RWPE2 (cell line): ENCODE measurements around the gene HOXB5.
A peak's percentile ranks its signal among the peaks of the same experiment; 100 is the strongest.

Experiments used
- ATAC-seq: fragments of 200-7000 bp; cut with Tn5 transposase; 3 replicates; pipeline ENCODE4 v1.9.1; 2021; ENCODE audit warnings: low read depth
- DNase-seq: peaks from one replicate; pipeline ENCODE4 v3.0.0-alpha.2; 2020; ENCODE audit warnings: low spot score
- H3K27ac ChIP-seq: fragments of 450-650 bp; 2 replicates; pipeline ENCODE4 v1.5.1; 2017; ENCODE audit warnings: mild to moderate bottlenecking; ENCODE audit not compliant: poor library complexity, severe bottlenecking
- H3K27me3 ChIP-seq: fragments of 250-450 bp; sonication (Bioruptor Pico); 2 replicates; pipeline ENCODE4 v1.5.1; 2021; ENCODE audit warnings: mild to moderate bottlenecking, moderate library complexity; ENCODE audit not compliant: insufficient read depth, poor library complexity, severe bottlenecking
- H3K36me3 ChIP-seq: fragments of 250-450 bp; sonication (Bioruptor Pico); 2 replicates; pipeline ENCODE4 v1.5.1; 2020; ENCODE audit warnings: low read depth, mild to moderate bottlenecking, moderate library complexity
- H3K4me1 ChIP-seq: fragments of 250-450 bp; sonication (Bioruptor Pico); 2 replicates; pipeline ENCODE4 v1.5.1; 2021; ENCODE audit warnings: mild to moderate bottlenecking, moderate library complexity; ENCODE audit not compliant: insufficient read depth, poor library complexity, severe bottlenecking
- H3K4me3 ChIP-seq: fragments of 250-450 bp; sonication (Bioruptor Pico); 2 replicates; pipeline ENCODE4 v1.5.1; 2021; ENCODE audit warnings: mild to moderate bottlenecking, moderate library complexity; ENCODE audit not compliant: severe bottlenecking
- H3K9me3 ChIP-seq: fragments of 250-450 bp; sonication (Bioruptor Pico); 2 replicates; pipeline ENCODE4 v1.5.1; 2021; ENCODE audit warnings: mild to moderate bottlenecking, moderate library complexity; ENCODE audit not compliant: severe bottlenecking
- CTCF ChIP-seq: fragments of 450-650 bp; IDR thresholded peaks from one replicate; pipeline ENCODE4 v1.5.1; 2017; ENCODE audit warnings: mild to moderate bottlenecking, moderate library complexity; ENCODE audit not compliant: poor library complexity, severe bottlenecking

The HOXB5 gene

GRCh38 chr17:48640858-48641180 is 47.2 kb upstream of the HOXB5 start:
- Histone ChIP-seq H3K9me3 (no peaks in the 10 kb centered on the region), H3K27me3 (peaks cover 6% of the 10 kb centered on the region), H3K36me3 (no peaks in the 10 kb centered on the region), H3K27ac (no peak overlapping the region), H3K4me1 (no peaks in the 10 kb centered on the region), H3K4me3 (no peak overlapping the region)
- DNase-seq: no peak
- no peak for ATAC-seq
- no peak for TF ChIP-seq CTCF

- Histone ChIP-seq H3K27ac (no peak overlapping the region), H3K27me3 (no peaks in the 10 kb centered on the region), H3K4me3 (no peak overlapping the region), H3K4me1 (no peaks in the 10 kb centered on the region), H3K36me3 (no peaks in the 10 kb centered on the region), H3K9me3 (no peaks in the 10 kb centered on the region)
- no peak for TF ChIP-seq CTCF
- ATAC-seq: no peak
- DNase-seq: no peak
Measured at GRCh38 chr17:48639982-48640857, 46.6 kb upstream of the HOXB5 start.

GRCh38 chr17:48639136-48639535 is 45.6 kb upstream of the HOXB5 start:
- Histone ChIP-seq H3K27me3 (peaks cover 6% of the 10 kb centered on the region), H3K9me3 (no peaks in the 10 kb centered on the region), H3K36me3 (no peaks in the 10 kb centered on the region), H3K4me1 (no peaks in the 10 kb centered on the region), H3K27ac (no peak overlapping the region), H3K4me3 (no peak overlapping the region)
- DNase-seq: no peak
- no peak for ATAC-seq
- no peak for TF ChIP-seq CTCF

GRCh38 chr17:48637323-48638260 is 44.0 kb upstream of the HOXB5 start:
- no peaks in the 10 kb centered on the region for H3K36me3 ChIP-seq
- peaks cover 14% of the 10 kb centered on the region for H3K27me3 ChIP-seq
- no peaks in the 10 kb centered on the region for H3K9me3 ChIP-seq
- no peak overlapping the region for H3K4me3 ChIP-seq
- no peak for TF ChIP-seq CTCF
- DNase-seq (no peak), ATAC-seq (peak; percentile 74)
- H3K27ac ChIP-seq: no peak overlapping the region
- no peaks in the 10 kb centered on the region for H3K4me1 ChIP-seq
